ENCODE measurements around the gene FKBP3. TPM values are rescaled to one million over a fixed set of nuclear protein-coding genes. Genes with fewer than 3 reads are reported as not detected.

Gene FKBP3
- polyA plus RNA-seq, 1 of the 3 experiments (the other 2 are of a cell fraction): 21.8 TPM

DNA sequence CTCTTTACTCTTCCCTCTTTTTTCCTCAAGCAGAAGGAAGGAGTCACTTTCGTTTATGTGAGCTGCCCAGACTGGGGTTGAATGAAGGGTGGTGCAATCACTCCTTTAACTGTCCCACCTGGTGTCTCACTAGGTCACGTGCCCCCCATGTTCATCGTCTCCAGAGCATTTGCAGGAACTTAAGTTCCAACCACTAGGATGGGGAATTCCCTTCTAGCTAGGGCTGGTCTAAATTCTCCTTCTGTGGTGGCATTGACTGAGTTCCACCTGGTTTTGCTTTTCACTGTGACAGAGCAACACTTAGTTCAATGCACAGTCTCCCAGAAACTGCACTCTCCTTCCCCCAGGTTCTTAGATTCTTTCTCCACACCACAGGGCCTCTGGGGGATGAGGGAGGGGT lies 10.9 kb upstream of the FKBP3 start:
- Histone ChIP-seq H3F3A (replicated peaks; ENCODE audit: insufficient read depth) (no peaks in the 10 kb centered on the region), H3K79me2 (ENCODE audit: insufficient read depth) (peaks cover 5% of the 10 kb centered on the region; the same call in 1 of the 2 replicates), H3K4me2 (no peak overlapping the region), H3K4me3 (ENCODE audit: low read depth in 2 of 2, low read length in 1 of 2) (no peak overlapping the region), H3K9ac (no peak overlapping the region), H3K9me2 (no peaks in the 10 kb centered on the region), H3K27ac (ENCODE audit: low read depth in 2 of 2, low read length in 1 of 2) (no peak overlapping the region), H3K4me1 (ENCODE audit: control insufficient read depth in 1 of 2, insufficient read depth in 2 of 2, low read depth in 1 of 2, low read length in 1 of 2) (no peaks in the 10 kb centered on the region), H4K20me1 (ENCODE audit: insufficient read depth) (no peaks in the 10 kb centered on the region), H3K9me3 (no peaks in the 10 kb centered on the region), H3K36me3 (replicated peaks in 1 of 2; ENCODE audit: control insufficient read depth in 1 of 2, insufficient read depth in 2 of 2, low read length in 1 of 2) (no peaks in the 10 kb centered on the region), H3K27me3 (ENCODE audit: insufficient read depth) (no peaks in the 10 kb centered on the region), H2AFZ (ENCODE audit: low read depth) (no peak overlapping the region)
- 82% methylated on average over 3 of the region's 3 CpGs for WGBS (ENCODE audit: low lambda C conversion rate)
- TF ChIP-seq POLR2AphosphoS5 (IDR thresholded peaks at IDR 0.05; ENCODE audit: low read depth, low read length): no peak
- TF ChIP-seq, protein P1, sequence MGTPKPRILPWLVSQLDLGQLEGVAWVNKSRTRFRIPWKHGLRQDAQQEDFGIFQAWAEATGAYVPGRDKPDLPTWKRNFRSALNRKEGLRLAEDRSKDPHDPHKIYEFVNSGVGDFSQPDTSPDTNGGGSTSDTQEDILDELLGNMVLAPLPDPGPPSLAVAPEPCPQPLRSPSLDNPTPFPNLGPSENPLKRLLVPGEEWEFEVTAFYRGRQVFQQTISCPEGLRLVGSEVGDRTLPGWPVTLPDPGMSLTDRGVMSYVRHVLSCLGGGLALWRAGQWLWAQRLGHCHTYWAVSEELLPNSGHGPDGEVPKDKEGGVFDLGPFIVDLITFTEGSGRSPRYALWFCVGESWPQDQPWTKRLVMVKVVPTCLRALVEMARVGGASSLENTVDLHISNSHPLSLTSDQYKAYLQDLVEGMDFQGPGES (IDR thresholded peaks at IDR 0.05; ENCODE audit: low read depth, low read length): no peak
- no peak for TF ChIP-seq CHD2 (IDR thresholded peaks at IDR 0.05; ENCODE audit: low read length, partially characterized antibody)
- TF ChIP-seq EZH2phosphoT487 (IDR thresholded peaks at IDR 0.05; ENCODE audit: borderline replicate concordance, low read depth): no peak
- TF ChIP-seq, protein P2, sequence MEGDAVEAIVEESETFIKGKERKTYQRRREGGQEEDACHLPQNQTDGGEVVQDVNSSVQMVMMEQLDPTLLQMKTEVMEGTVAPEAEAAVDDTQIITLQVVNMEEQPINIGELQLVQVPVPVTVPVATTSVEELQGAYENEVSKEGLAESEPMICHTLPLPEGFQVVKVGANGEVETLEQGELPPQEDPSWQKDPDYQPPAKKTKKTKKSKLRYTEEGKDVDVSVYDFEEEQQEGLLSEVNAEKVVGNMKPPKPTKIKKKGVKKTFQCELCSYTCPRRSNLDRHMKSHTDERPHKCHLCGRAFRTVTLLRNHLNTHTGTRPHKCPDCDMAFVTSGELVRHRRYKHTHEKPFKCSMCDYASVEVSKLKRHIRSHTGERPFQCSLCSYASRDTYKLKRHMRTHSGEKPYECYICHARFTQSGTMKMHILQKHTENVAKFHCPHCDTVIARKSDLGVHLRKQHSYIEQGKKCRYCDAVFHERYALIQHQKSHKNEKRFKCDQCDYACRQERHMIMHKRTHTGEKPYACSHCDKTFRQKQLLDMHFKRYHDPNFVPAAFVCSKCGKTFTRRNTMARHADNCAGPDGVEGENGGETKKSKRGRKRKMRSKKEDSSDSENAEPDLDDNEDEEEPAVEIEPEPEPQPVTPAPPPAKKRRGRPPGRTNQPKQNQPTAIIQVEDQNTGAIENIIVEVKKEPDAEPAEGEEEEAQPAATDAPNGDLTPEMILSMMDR (IDR thresholded peaks at IDR 0.05): no peak
- no peak for TF ChIP-seq TEAD4 (IDR thresholded peaks at IDR 0.05; ENCODE audit: borderline replicate concordance, insufficient read depth)
- TF ChIP-seq SMC3 (IDR thresholded peaks at IDR 0.05; ENCODE audit: low read depth, low read length): no peak
- TF ChIP-seq FOXM1 (IDR thresholded peaks at IDR 0.05; ENCODE audit: low read depth): no peak
- no peak for TF ChIP-seq YY1 (IDR thresholded peaks at IDR 0.05; ENCODE audit: low read depth)
- TF ChIP-seq, protein P3, sequence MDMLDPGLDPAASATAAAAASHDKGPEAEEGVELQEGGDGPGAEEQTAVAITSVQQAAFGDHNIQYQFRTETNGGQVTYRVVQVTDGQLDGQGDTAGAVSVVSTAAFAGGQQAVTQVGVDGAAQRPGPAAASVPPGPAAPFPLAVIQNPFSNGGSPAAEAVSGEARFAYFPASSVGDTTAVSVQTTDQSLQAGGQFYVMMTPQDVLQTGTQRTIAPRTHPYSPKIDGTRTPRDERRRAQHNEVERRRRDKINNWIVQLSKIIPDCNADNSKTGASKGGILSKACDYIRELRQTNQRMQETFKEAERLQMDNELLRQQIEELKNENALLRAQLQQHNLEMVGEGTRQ (IDR thresholded peaks at IDR 0.05; ENCODE audit: borderline replicate concordance, low read depth, low read length): no peak
- no peak for TF ChIP-seq SIN3A (IDR thresholded peaks at IDR 0.05; ENCODE audit: borderline replicate concordance, low read depth, low read length)
- no peak for TF ChIP-seq NFIC (IDR thresholded peaks at IDR 0.05; ENCODE audit: borderline replicate concordance)
- no peak for TF ChIP-seq TAF1 (IDR thresholded peaks at IDR 0.05; ENCODE audit: borderline replicate concordance, low read depth, low read length)
- no peak for TF ChIP-seq RFX5 (IDR thresholded peaks at IDR 0.05; ENCODE audit: low read length)
- no peak for TF ChIP-seq NRF1 (IDR thresholded peaks at IDR 0.05; ENCODE audit: low read depth, low read length)
- TF ChIP-seq, protein P4, sequence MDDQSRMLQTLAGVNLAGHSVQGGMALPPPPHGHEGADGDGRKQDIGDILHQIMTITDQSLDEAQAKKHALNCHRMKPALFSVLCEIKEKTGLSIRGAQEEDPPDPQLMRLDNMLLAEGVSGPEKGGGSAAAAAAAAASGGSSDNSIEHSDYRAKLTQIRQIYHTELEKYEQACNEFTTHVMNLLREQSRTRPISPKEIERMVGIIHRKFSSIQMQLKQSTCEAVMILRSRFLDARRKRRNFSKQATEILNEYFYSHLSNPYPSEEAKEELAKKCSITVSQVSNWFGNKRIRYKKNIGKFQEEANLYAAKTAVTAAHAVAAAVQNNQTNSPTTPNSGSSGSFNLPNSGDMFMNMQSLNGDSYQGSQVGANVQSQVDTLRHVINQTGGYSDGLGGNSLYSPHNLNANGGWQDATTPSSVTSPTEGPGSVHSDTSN (IDR thresholded peaks at IDR 0.05): no peak
- TF ChIP-seq FOXJ3 (CRISPR knock-in tag; IDR thresholded peaks at IDR 0.05): no peak
- TF ChIP-seq, protein P5, sequence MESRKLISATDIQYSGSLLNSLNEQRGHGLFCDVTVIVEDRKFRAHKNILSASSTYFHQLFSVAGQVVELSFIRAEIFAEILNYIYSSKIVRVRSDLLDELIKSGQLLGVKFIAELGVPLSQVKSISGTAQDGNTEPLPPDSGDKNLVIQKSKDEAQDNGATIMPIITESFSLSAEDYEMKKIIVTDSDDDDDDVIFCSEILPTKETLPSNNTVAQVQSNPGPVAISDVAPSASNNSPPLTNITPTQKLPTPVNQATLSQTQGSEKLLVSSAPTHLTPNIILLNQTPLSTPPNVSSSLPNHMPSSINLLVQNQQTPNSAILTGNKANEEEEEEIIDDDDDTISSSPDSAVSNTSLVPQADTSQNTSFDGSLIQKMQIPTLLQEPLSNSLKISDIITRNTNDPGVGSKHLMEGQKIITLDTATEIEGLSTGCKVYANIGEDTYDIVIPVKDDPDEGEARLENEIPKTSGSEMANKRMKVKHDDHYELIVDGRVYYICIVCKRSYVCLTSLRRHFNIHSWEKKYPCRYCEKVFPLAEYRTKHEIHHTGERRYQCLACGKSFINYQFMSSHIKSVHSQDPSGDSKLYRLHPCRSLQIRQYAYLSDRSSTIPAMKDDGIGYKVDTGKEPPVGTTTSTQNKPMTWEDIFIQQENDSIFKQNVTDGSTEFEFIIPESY (IDR thresholded peaks at IDR 0.05; ENCODE audit: borderline replicate concordance, low read depth): no peak
- no peak for TF ChIP-seq MXI1 (IDR thresholded peaks at IDR 0.05; ENCODE audit: low read depth, low read length)
- CTCF ChIA-PET: no interaction called here
- POLR2A ChIA-PET: no interaction called here
- DNase-seq: no peak
